WTC11 (cell line): Measurements from ENCODE around the gene USP13.

Source experiments
- ATF2 ChIP-seq: sonication (generic); formaldehyde crosslinking; IDR thresholded peaks from 2 replicates; pipeline ENCODE4 v1.8.1; 2022; ENCODE audit warnings: low read depth, missing genetic modification reagents, borderline replicate concordance
- ATF3 ChIP-seq: sonication (generic); formaldehyde crosslinking; conservative IDR thresholded peaks from 2 replicates; pipeline ENCODE4 v1.8.1; 2022; ENCODE audit warnings: mild to moderate bottlenecking, missing genetic modification reagents

GRCh38 chr3:179788996-179789395, 136.2 kb downstream of the USP13 start:
- TF ChIP-seq ATF3 (CRISPR knock-in tag) = no peak
- no peak for TF ChIP-seq ATF2
